IMR-90 (cell line): ENCODE measurements around the gene ERC2. TPM values are rescaled to one million over a fixed set of nuclear protein-coding genes. Genes with fewer than 3 reads are reported as not detected.

Experiments used
- ATAC-seq: fragments of 200-7000 bp; cut with Tn5 transposase; 2 replicates; pipeline ENCODE4 v1.9.1; 2020; ENCODE audit warnings: low read depth, mild to moderate bottlenecking, moderate library complexity
- BruUV-seq: library from RNA; stranded (reverse); fragments of 400-500 nt; replicated peaks from 2 replicates; lab custom pipeline; 2021; lab: Mats Ljungman, UMichigan
- CTCF ChIA-PET: fragments of 300-600 bp; formaldehyde crosslinking; extraction: SDS; loops from one replicate; lab custom pipeline; 2021; ENCODE audit warnings: antibody characterized with exemption; lab: Yijun Ruan, JAX
- POLR2A ChIA-PET: fragments of 300-600 bp; sonication (Branson Sonifier 250); formaldehyde crosslinking; loops from one replicate; lab custom pipeline; 2022; ENCODE audit warnings: antibody characterized with exemption; ENCODE audit not compliant: unreplicated experiment; lab: Charles Lee
- DNase-seq: peaks from one replicate; pipeline ENCODE4 v3.0.0; 2013
- H2AFZ ChIP-seq: replicated peaks from 2 replicates; pipeline ENCODE3; 2013; ENCODE audit warnings: low read length, mild to moderate bottlenecking; ENCODE audit not compliant: poor library complexity
- H2AK5ac ChIP-seq: 2 replicates; pipeline ENCODE4 v1.6.1; 2013; ENCODE audit warnings: low read depth, low read length, inconsistent platforms
- H2AK9ac ChIP-seq: replicated peaks from 2 replicates; pipeline ENCODE3; 2013; ENCODE audit warnings: mild to moderate bottlenecking, low read depth, low read length, moderate library complexity; ENCODE audit not compliant: poor library complexity
- H2BK120ac ChIP-seq: 2 replicates; pipeline ENCODE4 v1.6.1; 2013; ENCODE audit warnings: low read depth, low read length, inconsistent platforms
- H2BK15ac ChIP-seq: 3 replicates; pipeline ENCODE4 v1.6.1; 2013; ENCODE audit warnings: low read depth, low read length, inconsistent platforms
- H2BK20ac ChIP-seq: 2 replicates; pipeline ENCODE4 v1.6.1; 2013; ENCODE audit warnings: low read depth, mild to moderate bottlenecking, inconsistent platforms, low read length, moderate library complexity
- H2BK5ac ChIP-seq: 2 replicates; pipeline ENCODE4 v1.6.1; 2013; ENCODE audit warnings: mild to moderate bottlenecking, low read depth, low read length, inconsistent platforms; ENCODE audit not compliant: poor library complexity, severe bottlenecking
- H3K14ac ChIP-seq: replicated peaks from 2 replicates; pipeline ENCODE4 v1.6.1; 2013; ENCODE audit warnings: low read depth, low read length, inconsistent platforms
- H3K18ac ChIP-seq: 2 replicates; pipeline ENCODE4 v1.6.1; 2013; ENCODE audit warnings: low read depth, low read length, control low read depth
- H3K23ac ChIP-seq: 2 replicates; pipeline ENCODE4 v1.6.1; 2013; ENCODE audit warnings: low read depth, low read length, inconsistent platforms
- H3K27ac ChIP-seq: 2 replicates; pipeline ENCODE4 v1.5.1; 2013; ENCODE audit warnings: mild to moderate bottlenecking, control low read depth, low read length; ENCODE audit not compliant: insufficient read depth
- H3K27me3 ChIP-seq: 2 replicates; pipeline ENCODE4 v1.6.1; 2013; ENCODE audit warnings: low read length; ENCODE audit not compliant: control insufficient read depth, insufficient read depth
- H3K36me3 ChIP-seq: 2 replicates; pipeline ENCODE4 v1.6.1; 2013; ENCODE audit warnings: low read length, mixed read lengths; ENCODE audit not compliant: control insufficient read depth, insufficient read depth
- H3K4ac ChIP-seq: 2 replicates; pipeline ENCODE4 v1.6.1; 2013; ENCODE audit warnings: low read depth, low read length, inconsistent platforms
- H3K4me1 ChIP-seq: 2 replicates; pipeline ENCODE4 v1.6.1; 2013; ENCODE audit warnings: low read length, mixed read lengths; ENCODE audit not compliant: control insufficient read depth, insufficient read depth
- H3K4me2 ChIP-seq: 2 replicates; pipeline ENCODE4 v1.6.1; 2013; ENCODE audit warnings: low read depth, mild to moderate bottlenecking, control low read depth, low read length, moderate library complexity
- H3K4me3 ChIP-seq: 2 replicates; pipeline ENCODE4 v1.5.1; 2013; ENCODE audit warnings: low read depth, mild to moderate bottlenecking, control low read depth, low read length, moderate library complexity; ENCODE audit not compliant: insufficient read depth
- H3K56ac ChIP-seq: 2 replicates; pipeline ENCODE4 v1.6.1; 2013; ENCODE audit warnings: low read length, inconsistent platforms; ENCODE audit not compliant: insufficient read depth; ENCODE audit errors: extremely low read depth
- H3K79me1 ChIP-seq, 2 experiments: 2 replicates each; pipeline ENCODE4 v1.6.1; 2013; ENCODE audit warnings: low read length in 2 of 2, inconsistent platforms in 1 of 2, low read depth in 1 of 2
- H3K9ac ChIP-seq: 2 replicates; pipeline ENCODE4 v1.6.1; 2013; ENCODE audit warnings: low read depth, low read length, control low read depth
- H3K9me1 ChIP-seq: 2 replicates; pipeline ENCODE4 v1.6.1; 2013; ENCODE audit warnings: low read length, inconsistent platforms; ENCODE audit not compliant: insufficient read depth
- H3K9me3 ChIP-seq: 2 replicates; pipeline ENCODE4 v1.6.1; 2013; ENCODE audit warnings: low read length; ENCODE audit not compliant: control insufficient read depth, insufficient read depth
- H4K20me1 ChIP-seq: 2 replicates; pipeline ENCODE4 v1.6.1; 2013; ENCODE audit warnings: low read length, inconsistent platforms; ENCODE audit not compliant: insufficient read depth
- H4K5ac ChIP-seq: 2 replicates; pipeline ENCODE4 v1.6.1; 2013; ENCODE audit warnings: mild to moderate bottlenecking, low read depth, low read length, control low read depth
- H4K8ac ChIP-seq, 2 experiments: 2 replicates each; pipeline ENCODE4 v1.6.1; 2013; ENCODE audit warnings: low read depth in 2 of 2, low read length in 2 of 2, control low read depth in 1 of 2, inconsistent platforms in 1 of 2
- H4K91ac ChIP-seq: 2 replicates; pipeline ENCODE4 v1.6.1; 2013; ENCODE audit warnings: low read depth, low read length, inconsistent platforms; ENCODE audit not compliant: insufficient read depth
- BHLHE40 ChIP-seq: fragments of 150-350 bp; IDR thresholded peaks from 2 replicates; pipeline ENCODE4 v1.6.1; 2016; ENCODE audit warnings: mild to moderate bottlenecking, low read depth, low read length
- ELK1 ChIP-seq: fragments of 150-350 bp; IDR thresholded peaks from 2 replicates; pipeline ENCODE4 v1.6.1; 2016; ENCODE audit warnings: low read depth, mild to moderate bottlenecking, low read length, moderate library complexity, borderline replicate concordance
- FOS ChIP-seq: fragments of 150-350 bp; IDR thresholded peaks from 2 replicates; pipeline ENCODE4 v1.6.1; 2016; ENCODE audit warnings: low read depth, low read length
- MAZ ChIP-seq: IDR thresholded peaks from 2 replicates; pipeline ENCODE4 v1.6.1; 2012; ENCODE audit warnings: low read depth, mild to moderate bottlenecking, low read length, improper control_type of control experiment, moderate library complexity, borderline replicate concordance
- MXI1 ChIP-seq: IDR thresholded peaks from 2 replicates; pipeline ENCODE4 v1.6.1; 2012; ENCODE audit warnings: low read depth, mild to moderate bottlenecking, low read length, moderate library complexity, borderline replicate concordance
- NFE2L2 ChIP-seq: fragments of 150-350 bp; IDR thresholded peaks from 2 replicates; pipeline ENCODE4 v1.6.1; 2016; ENCODE audit warnings: low read depth, mild to moderate bottlenecking, low read length
- POLR2A ChIP-seq: IDR thresholded peaks from 2 replicates; pipeline ENCODE4 v1.6.1; 2012; ENCODE audit warnings: mild to moderate bottlenecking, low read depth, low read length
- RFX5 ChIP-seq: IDR thresholded peaks from 2 replicates; pipeline ENCODE4 v1.8.0; 2012; ENCODE audit warnings: low read depth, mild to moderate bottlenecking, low read length, moderate library complexity
- SMC3 ChIP-seq: fragments of 150-350 bp; IDR thresholded peaks from 2 replicates; pipeline ENCODE4 v1.6.1; 2016; ENCODE audit warnings: low read depth, mild to moderate bottlenecking, antibody characterized with exemption, low read length, moderate library complexity
- WGBS, 2 experiments: methylation state at CpG; one replicate each; pipeline versions ENCODE4 v1.1.5 to v1.1.7; 2013; ENCODE audit warnings: missing lambda C conversion rate in 2 of 2; ENCODE audit not compliant: insufficient read length in 1 of 2; ENCODE audit errors: extremely low coverage in 2 of 2; 5-methylcytosine and 5-hydroxymethylcytosine counted together
- dilution Hi-C: fragments of 300-500 bp; cut with HindIII; formaldehyde crosslinking; loops from one replicate; pipeline ENCODE4 v1.14.3; 2018; ENCODE audit warnings: low sequenced_read_pairs; ENCODE audit not compliant: unreplicated experiment
- in situ Hi-C: fragments of 300-500 bp; cut with MboI; formaldehyde crosslinking; loops from 3 replicates; pipeline ENCODE4 v1.14.3; 2019; ENCODE audit warnings: low sequenced_read_pairs, inconsistent platforms, mixed read lengths
- intact Hi-C: fragments of 100-400 bp; cut with micrococcal nuclease; formaldehyde crosslinking; loops from 2 replicates; pipeline ENCODE4 v1.10.0; 2022
- polyA plus RNA-seq, 3 experiments: library from polyadenylated mRNA; depleted of rRNA; stranded (reverse); fragments of >200 nt; gene quantifications; 2 replicates each; pipeline ENCODE4 v1.2.3, GENCODE V29; 2012; ENCODE audit warnings: low replicate concordance in 1 of 3
- total RNA-seq: library from RNA; depleted of rRNA; stranded (reverse); fragments of >200 nt; gene quantifications from 2 replicates; pipeline ENCODE4 v1.2.3, GENCODE V29; 2012

The ERC2 gene
- total and polyA plus RNA-seq, 2 of the 4 experiments (the other 2 are of a cell fraction), result 0.17 to 0.18 TPM

DNA sequence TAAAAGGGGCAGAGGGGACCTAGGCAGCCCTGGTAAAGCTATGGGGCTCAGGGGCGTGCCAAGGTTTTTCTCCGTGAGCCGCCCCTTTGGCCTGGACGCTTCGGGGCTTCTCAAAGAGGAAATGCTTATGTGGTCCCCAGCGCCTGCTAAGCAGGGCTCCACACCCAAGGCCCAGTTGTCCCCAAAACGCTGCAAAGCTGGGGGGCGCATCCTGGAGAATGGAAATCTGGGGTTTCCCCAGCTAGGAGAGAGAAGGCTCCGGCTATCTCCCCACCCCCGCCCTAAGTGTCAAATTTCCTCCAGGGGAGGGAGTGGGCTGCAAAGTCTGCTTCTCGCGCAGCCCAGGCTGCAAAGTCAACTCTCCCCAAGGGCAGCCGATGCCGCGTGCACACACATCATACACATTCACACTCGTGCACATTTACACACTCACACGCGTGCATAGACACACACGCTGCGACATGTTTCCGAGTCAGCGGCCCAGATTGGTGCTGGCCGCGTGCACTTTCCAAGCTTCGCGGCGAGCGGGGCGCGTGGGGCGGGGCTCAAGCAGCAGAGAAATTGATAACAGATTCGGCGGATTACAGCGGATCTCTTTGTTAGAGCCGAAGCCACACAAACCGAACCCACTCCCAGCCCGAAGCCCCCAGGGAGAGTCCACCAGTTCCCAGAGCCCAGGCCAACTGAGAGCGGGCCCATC, 985.6 kb downstream of the ERC2 start:
- Histone ChIP-seq H3K27me3 (no peaks in the 10 kb centered on the region), H2AFZ (peak overlapping the region; percentile 76), H3K27ac (peak overlapping the region; percentile 97), H2BK20ac (peak overlapping the region; percentile 83), H3K79me1 (peaks cover 0 to 17% of the 10 kb centered on the region in 2 experiments; a peak in 1 of 4 replicates), H3K4ac (peak overlapping the region; percentile 100), H2BK120ac (peak overlapping the region; percentile 98), H2AK9ac (peak overlapping the region; percentile 79), H4K8ac (peak overlapping the region; percentile 96 to 99), H3K14ac (peak overlapping the region; percentile 99), H3K4me1 (peaks cover 5% of the 10 kb centered on the region; the same call in 1 of the 2 replicates), H3K23ac (peak overlapping the region; percentile 99), H2BK15ac (peak overlapping the region; percentile 92; the same call in 2 of the 3 replicates), H3K9ac (peak overlapping the region; percentile 99), H3K56ac (peak overlapping the region; percentile 99), H4K5ac (peak overlapping the region; percentile 97), H3K9me1 (no peaks in the 10 kb centered on the region), H3K4me3 (peak overlapping the region; percentile 89), H4K20me1 (no peaks in the 10 kb centered on the region), H3K9me3 (no peaks in the 10 kb centered on the region), H2BK5ac (peak overlapping the region; percentile 97), H2AK5ac (peak overlapping the region; percentile 99), H3K18ac (peak overlapping the region; percentile 91), H3K36me3 (peaks cover 31% of the 10 kb centered on the region), H4K91ac (peak overlapping the region; percentile 100), H3K4me2 (peak overlapping the region; percentile 96)
- in situ Hi-C loops (loop anchor here (5.0 to 10.0 kb wide), 7 partner anchors 315 to 1058 kb away; no protein-coding TSS in a partner anchor), dilution Hi-C loops (no loop called here), intact Hi-C loops (loop anchor here (5.0 to 10.0 kb wide), 2 partner anchors 290 to 652 kb away; no protein-coding TSS in a partner anchor)
- peak; percentile 79 for DNase-seq
- ChIA-PET POLR2A (interaction anchor here (0.6 to 1.7 kb wide), 4 partner anchors 313 to 591 kb away, joined by 3 to 5 read pairs (median 4); no protein-coding TSS in a partner anchor), CTCF (no interaction called here)
- WGBS, 2 experiments, result 1% methylated on average over 17 of the region's 38 CpGs; no CpG with 5 or more reads in 1 of the 2 experiments
- TF ChIP-seq ELK1, result no peak
- no peak for TF ChIP-seq FOS
- peak; percentile 45; the same call in 1 of the 2 replicates for TF ChIP-seq MXI1
- TF ChIP-seq POLR2A, result peak; percentile 26; the same call in 1 of the 2 replicates
- no peak for TF ChIP-seq SMC3
- peak; percentile 58; the same call in 1 of the 2 replicates for TF ChIP-seq MAZ
- no peak for TF ChIP-seq RFX5
- peak; percentile 69 for TF ChIP-seq BHLHE40
- TF ChIP-seq NFE2L2, result no peak
- ATAC-seq, result peak; percentile 4
- BruUV-seq, result no TSS peak
